GM12874 (cell line): Measurements from ENCODE around the gene ESYT2.

Experiments used
- CTCF ChIP-seq: IDR thresholded peaks from 2 replicates; pipeline ENCODE4 v1.5.1; 2011; ENCODE audit warnings: low read depth, mild to moderate bottlenecking, control low read depth, low read length, moderate library complexity; ENCODE audit not compliant: insufficient read depth

ESYT2 gene

GRCh38 chr7:158724658-158725505 lies 104.4 kb downstream of the ESYT2 start:
- TF ChIP-seq CTCF: no peak

GRCh38 chr7:158723714-158724385 lies 105.5 kb downstream of the ESYT2 start:
- TF ChIP-seq CTCF: no peak

- TF ChIP-seq CTCF: no peak
Measured at GRCh38 chr7:158723266-158723665, 106.0 kb downstream of the ESYT2 start.

- no peak for TF ChIP-seq CTCF
Measured at GRCh38 chr7:158722574-158723237, 106.6 kb downstream of the ESYT2 start.

GRCh38 chr7:158720112-158720511 lies 109.2 kb downstream of the ESYT2 start:
- TF ChIP-seq CTCF: no peak

GRCh38 chr7:158716802-158717201 lies 112.5 kb downstream of the ESYT2 start:
- TF ChIP-seq CTCF: no peak

GRCh38 chr7:158710651-158711102 lies 118.6 kb downstream of the ESYT2 start:
- TF ChIP-seq CTCF: no peak
